Measurements from ENCODE around the gene BPHL.

The BPHL gene

DNA sequence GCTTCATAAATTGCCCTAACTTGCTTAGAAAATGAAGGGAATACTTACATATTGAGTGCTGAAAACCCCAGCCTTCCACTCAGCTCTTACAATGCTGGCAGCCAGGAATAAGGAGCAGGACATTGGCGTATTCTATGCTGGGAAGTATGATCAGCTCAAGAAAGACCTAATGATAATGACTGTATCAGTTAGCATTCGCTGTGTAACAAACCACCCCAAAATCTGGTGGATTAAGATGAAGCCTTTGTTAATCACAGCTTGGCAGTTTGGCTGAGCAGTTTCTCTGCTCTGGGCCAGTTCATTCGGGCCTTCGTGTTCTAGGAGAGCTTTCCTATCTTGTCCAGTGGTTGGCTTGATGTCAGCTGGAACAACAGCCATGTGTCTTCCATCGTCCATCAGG, 72.3 kb downstream of the BPHL start:
- TF ChIP-seq GATA2 (IDR thresholded peaks at IDR 0.05; ENCODE audit: low read depth, low read length) (no peak), GATA3 (IDR thresholded peaks at IDR 0.05; ENCODE audit: low read depth, low read length) (no peak)

DNA sequence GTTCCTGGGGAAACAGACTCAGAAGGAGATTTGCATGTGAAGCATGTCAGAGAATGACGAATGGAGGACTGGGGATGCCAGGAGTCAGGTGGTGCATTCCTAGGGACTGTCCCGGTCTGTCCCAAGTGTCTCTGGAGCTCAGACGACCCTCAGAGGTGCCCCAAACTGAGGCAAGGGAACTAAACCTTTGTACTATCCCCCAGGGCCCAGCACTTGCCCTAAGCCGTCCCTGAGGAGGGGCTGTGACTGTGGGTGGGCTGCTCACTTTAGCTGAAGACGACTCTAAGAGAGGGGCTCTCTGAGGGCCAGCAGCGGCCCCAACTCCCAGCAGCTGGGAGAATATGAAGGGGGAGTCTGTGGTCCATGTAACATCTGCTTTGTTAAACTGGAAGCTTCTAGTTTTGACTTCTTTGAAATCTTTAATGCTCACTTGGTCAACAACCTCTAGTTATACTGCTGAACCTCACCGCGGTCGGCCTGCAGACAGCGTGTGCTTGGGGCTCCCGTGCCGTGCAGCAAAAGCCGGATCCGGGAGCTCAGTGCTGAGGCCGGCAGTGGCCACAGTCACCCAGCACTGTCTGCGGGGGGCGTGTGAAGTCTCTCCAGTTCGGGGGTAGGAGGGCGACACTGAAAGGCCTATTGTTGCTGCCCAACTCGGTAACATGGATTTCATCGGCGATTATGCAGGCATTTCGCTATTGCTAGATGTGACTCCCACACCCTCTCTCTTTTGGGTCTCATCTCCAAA, 74.8 kb downstream of the BPHL start:
- TF ChIP-seq GATA3 (IDR thresholded peaks at IDR 0.05; ENCODE audit: low read depth, low read length): no peak
- TF ChIP-seq GATA2 (IDR thresholded peaks at IDR 0.05; ENCODE audit: low read depth, low read length): no peak

DNA sequence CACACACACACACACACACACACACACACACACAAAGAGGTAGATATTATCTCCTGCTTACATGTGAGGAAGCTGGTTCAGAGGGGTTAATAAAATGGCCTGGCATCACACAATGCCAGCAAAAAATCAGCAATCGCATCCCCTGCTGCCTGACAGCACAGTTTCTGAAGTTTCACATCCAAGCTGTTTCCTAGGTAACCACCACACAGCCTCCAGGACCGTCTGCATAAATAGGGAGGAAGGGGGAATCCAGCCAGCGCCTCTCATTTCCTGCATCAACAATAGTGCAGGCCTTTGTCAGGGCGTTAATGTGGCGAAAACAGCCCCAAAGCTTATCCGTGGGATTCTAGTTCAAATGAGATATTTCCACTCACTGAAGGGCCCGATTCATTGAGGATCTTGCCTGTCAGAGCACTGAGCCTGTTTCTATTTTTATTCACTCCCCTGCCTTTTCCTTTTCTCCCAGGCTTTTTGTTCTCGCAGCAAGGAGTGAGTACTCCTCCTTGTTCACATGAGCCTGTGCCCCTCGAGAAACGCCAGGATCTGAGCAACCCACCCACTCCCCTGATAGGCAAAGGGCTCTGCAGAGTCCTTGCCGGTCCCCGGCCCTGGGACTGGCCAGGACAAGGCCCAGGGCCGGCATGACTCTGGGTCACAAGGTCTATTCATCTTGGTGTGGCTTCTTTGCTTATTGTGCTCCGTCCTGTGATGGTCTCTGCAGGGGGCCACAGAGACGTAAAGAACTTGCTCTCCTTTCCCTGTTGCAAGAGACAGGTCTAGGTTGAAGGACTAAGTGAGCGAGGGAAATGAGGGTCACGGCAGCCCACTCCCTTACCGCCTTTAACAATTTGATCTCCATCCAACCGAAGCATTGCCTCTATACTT, 76.3 kb downstream of the BPHL start:
- TF ChIP-seq GATA2 (IDR thresholded peaks at IDR 0.05; ENCODE audit: low read depth, low read length) (peak; percentile 58), GATA3 (IDR thresholded peaks at IDR 0.05; ENCODE audit: low read depth, low read length) (no peak)

DNA sequence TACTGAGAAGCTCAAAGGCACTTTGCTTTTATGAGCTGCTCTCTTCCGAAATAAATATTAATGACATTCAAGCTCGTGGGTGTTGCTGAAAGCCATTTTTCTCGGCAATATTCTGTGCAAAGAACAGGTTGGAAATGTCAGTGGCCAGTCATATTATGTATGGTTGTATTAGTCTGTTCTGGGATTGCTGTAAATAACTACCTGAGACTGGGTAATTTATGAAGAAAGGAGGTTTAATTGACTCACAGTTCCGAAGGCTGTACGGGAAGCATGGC, 76.8 kb downstream of the BPHL start:
- no peak for TF ChIP-seq GATA3 (IDR thresholded peaks at IDR 0.05; ENCODE audit: low read depth, low read length)
- no peak for TF ChIP-seq GATA2 (IDR thresholded peaks at IDR 0.05; ENCODE audit: low read depth, low read length)

DNA sequence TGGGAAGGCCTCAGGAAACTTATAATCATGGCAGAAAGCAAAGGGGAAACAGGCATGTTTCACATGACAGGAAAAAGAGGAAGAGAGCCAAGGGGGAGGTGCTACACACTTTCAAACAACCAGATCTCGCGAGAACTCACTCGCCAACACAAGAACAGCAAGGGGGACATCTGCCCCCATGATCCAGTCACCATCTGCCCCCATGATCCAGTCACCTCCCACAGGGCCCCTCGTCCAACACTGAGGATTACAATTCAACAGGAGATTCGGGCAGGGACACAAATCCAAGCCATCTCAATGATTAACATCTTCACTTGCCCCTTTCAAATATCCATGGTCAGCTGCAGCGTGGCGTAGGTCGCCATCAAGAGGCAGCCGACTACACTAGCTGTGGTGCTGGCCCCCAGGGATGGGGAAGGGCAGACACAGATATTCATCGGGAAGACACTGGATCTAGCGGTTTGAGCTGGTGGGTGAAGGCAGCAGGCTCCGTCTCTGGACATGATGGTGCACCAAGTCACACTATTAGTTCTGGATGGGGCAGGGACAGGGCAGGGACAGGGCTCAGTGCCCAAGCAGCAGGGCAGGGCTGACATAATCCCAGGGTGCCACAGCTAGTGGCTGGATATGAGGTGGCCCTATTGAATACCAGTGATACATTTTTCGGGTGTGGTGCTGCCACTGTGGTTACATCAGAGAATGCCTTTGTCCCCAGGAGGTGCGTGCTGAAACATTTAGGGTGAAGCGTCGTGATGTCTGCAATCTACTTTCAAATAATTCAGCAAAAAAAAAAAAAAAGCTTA, 77.4 kb downstream of the BPHL start:
- no peak for TF ChIP-seq GATA3 (IDR thresholded peaks at IDR 0.05; ENCODE audit: low read depth, low read length)
- TF ChIP-seq GATA2 (IDR thresholded peaks at IDR 0.05; ENCODE audit: low read depth, low read length): no peak

DNA sequence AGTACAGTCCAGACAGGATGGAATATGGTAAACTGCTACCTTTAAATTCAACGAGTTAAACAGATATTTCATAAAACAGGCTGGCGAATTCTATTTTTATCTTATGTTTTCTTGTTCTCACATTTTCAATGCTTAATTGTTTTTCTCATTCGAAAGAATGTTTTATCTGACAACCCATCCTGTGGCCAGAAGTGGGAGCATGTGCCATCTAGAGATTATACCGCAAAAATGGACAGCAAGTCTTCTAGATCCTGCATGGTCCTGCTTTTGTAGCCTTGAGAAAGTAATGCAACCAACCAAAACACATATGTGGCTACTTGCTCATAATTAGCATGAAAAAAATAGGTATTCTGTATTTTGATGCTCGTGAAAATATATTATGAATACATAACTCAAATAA, 78.3 kb downstream of the BPHL start:
- no peak for TF ChIP-seq GATA3 (IDR thresholded peaks at IDR 0.05; ENCODE audit: low read depth, low read length)
- no peak for TF ChIP-seq GATA2 (IDR thresholded peaks at IDR 0.05; ENCODE audit: low read depth, low read length)

DNA sequence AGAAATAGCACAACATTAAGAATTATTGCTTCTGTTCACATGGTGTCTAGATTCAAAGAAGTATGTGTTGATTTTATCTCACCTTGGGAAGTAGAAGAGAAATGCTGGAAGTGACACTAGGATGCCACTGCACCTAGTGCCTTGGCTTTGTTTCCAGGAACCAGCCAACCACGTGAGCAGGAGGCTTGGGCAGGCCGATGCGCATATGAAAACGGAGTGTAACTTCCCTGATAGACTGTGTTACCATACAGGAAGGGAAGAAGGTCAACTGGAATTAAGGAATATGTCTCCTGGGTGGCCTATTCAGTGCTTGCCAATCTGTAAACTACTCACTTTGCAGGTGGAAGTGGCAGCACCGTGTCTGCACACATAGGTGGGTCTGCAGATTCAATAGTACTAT, 80.9 kb downstream of the BPHL start:
- no peak for TF ChIP-seq GATA2 (IDR thresholded peaks at IDR 0.05; ENCODE audit: low read depth, low read length)
- TF ChIP-seq GATA3 (IDR thresholded peaks at IDR 0.05; ENCODE audit: low read depth, low read length): no peak

DNA sequence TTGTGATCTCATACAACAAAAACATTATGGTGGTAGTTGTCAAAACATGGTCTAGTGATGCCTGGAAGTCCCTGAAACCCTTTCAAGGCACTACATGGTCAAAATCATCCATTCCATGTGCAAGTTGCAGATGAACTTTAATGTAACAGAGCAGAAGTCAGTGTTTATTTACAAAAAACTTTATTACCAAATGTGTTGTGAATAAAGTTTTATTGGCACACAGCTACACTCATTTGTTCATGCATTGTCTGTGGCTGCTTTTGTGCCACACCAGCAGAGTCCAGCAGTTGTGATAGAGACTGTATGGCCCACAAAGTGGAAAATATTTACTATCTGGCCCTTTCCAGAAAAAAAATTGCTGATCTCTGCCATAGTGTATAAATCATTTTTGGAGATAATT, 82.2 kb downstream of the BPHL start:
- TF ChIP-seq GATA3 (IDR thresholded peaks at IDR 0.05; ENCODE audit: low read depth, low read length) (no peak), GATA2 (IDR thresholded peaks at IDR 0.05; ENCODE audit: low read depth, low read length) (no peak)

DNA sequence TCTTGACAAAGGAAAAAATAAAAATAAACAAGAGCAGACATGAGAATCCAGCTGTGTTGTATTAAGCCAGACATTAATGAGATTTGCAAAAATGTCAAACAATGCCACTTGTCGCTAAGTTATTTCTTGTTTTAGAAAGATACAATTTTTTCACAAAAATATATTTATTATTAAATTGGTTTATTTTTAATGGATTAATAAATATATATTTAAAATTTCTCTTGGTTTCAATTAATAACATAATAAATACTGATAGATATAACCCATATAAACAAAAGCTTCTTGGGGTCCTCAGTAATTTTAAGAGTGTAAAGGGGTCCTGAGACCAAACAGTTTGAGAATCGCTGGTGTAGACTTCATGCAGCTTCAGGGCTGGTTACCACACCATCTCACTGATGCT, 82.9 kb downstream of the BPHL start:
- TF ChIP-seq GATA3 (IDR thresholded peaks at IDR 0.05; ENCODE audit: low read depth, low read length): no peak
- TF ChIP-seq GATA2 (IDR thresholded peaks at IDR 0.05; ENCODE audit: low read depth, low read length): no peak
